ENCODE results near the gene TEAD1. TPM values are rescaled to one million over a fixed set of nuclear protein-coding genes. Genes with fewer than 3 reads are reported as not detected.
A peak's percentile ranks its signal among the peaks of the same experiment; 100 is the strongest.

TEAD1 gene
- total RNA-seq, 1 donor from 2014 or later, result 20.0 TPM

DNA sequence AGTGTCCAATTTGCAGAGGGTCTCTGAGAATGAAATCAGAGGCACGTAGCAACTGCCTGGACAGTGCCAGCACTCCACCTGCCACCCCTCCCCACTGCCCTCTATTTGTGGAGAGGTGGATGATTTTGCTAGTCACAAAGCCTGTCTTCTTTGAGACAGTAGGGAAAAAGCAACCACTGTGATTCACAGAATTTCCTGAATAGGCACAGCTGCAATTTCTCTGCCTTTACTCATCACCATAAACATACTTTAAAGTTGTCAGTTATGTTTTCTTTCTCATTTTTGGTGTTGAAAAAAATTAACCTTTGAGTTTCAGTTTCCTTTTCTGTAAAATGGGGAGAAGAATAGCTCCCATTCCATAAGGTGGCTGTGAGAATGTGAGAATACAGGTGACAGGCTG lies 134.3 kb downstream of the TEAD1 start:
- no peak for DNase-seq (ENCODE audit: low read depth, low spot score)

- no peak for DNase-seq (ENCODE audit: low read depth, low spot score)
These were observed 135.1 kb downstream of the TEAD1 start for GRCh38 chr11:12809364-12809763.

GRCh38 chr11:12809864-12810567 lies 135.8 kb downstream of the TEAD1 start:
- DNase-seq (ENCODE audit: low read depth, low spot score), result no peak

DNA sequence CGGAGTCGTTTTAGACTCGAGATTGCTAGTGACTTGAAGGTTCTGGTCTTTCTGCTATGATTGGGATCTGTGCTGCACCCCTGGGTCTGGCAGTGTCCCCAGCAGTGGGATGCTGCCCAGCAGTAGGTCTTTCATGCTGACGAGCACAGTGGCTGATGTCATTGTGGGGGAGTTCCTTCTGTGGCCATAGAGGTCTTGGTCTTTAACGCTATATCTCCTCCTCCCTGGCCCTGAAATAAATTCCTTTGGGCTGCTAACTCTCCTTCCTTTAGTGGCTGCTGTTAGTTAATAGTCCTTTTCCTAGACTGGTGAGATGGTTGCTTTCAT lies 136.3 kb downstream of the TEAD1 start:
- no peak for DNase-seq (ENCODE audit: low read depth, low spot score)

DNA sequence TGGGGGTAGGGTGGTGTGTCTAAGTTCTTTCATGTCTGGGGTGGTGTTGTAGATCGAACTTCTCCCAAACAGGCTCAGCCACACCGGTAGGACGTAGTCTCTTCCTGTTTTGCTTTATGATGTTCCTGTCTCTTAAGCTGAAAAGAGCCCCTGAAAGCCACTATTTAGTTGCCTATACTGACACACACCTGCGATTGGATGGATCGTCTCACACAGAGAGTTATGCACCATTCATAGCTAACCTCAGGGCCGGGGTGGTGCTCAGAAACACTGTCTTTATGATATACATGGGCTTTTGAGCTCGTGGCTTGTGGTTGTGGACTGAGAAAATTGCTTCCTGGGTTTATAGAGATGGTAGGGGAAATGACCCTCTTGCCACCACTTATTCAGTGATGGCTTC lies 137.6 kb downstream of the TEAD1 start:
- DNase-seq (ENCODE audit: low read depth, low spot score), result no peak

DNA sequence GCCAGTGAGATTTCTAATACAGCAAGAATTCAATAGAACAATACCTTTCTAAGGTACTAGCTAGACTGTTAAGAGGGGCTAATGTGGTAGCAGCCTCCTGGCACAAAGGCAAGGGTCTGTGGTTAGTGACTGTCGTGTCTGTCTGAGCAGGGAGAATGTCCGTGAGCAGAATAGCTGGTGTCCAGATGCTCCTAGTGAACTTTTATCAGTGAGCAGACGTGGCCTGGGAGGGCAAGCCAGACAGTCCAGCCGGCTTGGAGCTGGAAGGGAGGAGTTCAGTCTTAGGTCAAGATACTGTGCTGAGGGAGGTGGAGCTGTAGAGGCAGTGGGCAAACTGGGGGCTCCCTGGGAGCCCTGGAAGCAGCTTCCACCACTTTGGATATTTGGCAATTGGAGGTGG lies 138.6 kb downstream of the TEAD1 start:
- DNase-seq (ENCODE audit: low read depth, low spot score), result no peak

DNA sequence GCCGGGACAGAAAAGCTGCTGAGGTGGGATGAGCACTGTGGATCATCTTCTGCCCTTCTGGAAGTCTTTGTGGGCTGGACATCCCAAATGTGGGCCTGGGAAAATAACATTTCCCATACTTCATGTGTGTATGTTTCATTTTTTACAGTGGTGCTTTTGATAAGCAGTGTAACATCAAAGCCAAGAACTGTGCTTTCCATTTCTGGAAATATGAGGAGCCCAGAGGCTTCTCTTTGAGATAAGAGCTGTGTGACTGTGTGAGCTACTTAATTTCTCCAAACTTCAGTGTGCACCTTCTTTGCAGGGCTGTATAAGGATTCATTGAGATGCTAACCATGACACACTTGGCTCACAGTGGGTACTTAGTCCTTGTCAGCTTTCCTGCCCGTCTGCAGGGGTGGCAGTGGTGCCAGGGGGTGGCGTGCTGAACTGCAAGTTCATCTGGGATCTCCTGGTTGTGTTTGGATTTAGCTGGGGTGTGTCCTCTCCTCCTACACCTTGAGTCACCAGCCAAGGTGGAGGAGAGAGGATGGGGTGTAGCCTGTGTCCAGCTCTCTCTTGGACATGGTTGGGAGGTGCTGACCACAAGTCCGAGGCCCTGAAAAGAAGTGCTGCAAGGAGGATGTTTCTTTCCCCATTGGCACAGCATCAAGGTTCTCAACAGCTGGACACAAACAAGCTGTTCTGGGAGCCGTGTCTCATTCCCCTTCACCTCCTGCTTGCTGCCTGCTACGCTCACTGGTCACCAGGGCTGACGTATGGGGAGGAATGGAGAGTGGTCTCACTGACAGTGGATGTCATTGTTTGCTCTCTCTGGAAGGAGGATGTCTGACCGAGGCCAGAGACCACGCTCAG lies 139.4 kb downstream of the TEAD1 start:
- no peak for DNase-seq (ENCODE audit: low read depth, low spot score)

- DNase-seq (ENCODE audit: low read depth, low spot score), result no peak
These were observed 140.9 kb downstream of the TEAD1 start for GRCh38 chr11:12815129-12815480.

DNA sequence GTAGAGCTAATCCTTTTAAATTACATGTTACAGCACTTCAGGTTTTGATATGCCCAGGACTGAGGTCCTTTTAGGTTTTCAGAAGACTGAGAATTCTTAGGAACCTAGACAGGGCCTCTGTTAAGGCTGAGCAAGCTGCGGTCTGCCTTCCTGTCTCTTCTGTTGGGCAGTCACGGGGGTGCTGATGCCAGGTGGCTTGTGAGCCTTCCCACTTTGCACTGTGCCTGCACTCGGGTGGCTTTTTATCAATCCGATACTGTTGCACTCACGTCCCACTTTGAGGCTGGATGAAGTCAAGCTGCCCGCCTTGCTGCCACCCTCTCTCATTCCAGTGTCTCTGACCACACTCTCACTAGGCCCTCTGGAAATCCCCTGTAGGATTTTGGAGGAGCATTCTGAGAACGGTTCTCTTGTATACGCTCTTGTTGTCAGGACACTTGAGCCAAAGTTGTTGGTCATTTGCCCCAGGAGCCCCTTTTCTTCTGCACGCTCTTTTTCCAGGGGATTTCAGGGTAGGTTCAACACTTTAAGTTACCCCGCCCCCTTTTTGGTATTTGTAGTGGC lies 141.8 kb downstream of the TEAD1 start:
- DNase-seq (ENCODE audit: low read depth, low spot score), result no peak

DNA sequence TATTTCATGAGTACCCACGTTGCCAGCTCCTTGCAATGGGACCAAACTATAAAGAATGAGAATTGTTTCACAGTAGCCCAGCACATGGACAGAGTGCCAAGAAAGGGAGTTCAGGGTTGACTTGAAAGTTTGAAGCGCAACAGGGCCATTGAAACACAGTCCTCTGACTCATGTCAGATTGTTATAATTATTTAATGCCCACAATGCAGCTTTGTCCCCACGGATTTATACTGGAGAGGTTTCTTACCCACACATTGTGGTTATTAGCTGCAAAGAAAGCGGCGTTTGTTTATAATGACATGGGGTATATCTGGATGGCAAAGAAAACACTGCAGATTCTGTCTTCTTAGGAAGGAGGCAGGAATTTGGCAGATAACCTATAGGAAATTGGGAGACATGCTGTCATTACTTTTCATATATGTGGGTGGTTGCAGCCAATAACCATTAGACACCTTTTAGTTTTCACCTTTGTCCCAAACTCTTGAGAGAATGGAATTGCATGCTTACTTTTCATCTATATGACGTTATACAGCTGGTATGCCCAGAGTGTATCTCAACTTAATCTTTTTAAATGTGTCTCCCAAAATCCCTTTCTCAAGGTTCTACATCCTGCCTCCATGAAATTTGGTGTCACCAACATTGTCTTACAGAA lies 143.6 kb downstream of the TEAD1 start:
- no peak for DNase-seq (ENCODE audit: low read depth, low spot score)

- DNase-seq (ENCODE audit: low read depth, low spot score), result no peak
These were observed 144.3 kb downstream of the TEAD1 start for GRCh38 chr11:12818333-12819015.

GRCh38 chr11:12822392-12823022 lies 148.3 kb downstream of the TEAD1 start:
- DNase-seq (ENCODE audit: low read depth, low spot score), result no peak

DNA sequence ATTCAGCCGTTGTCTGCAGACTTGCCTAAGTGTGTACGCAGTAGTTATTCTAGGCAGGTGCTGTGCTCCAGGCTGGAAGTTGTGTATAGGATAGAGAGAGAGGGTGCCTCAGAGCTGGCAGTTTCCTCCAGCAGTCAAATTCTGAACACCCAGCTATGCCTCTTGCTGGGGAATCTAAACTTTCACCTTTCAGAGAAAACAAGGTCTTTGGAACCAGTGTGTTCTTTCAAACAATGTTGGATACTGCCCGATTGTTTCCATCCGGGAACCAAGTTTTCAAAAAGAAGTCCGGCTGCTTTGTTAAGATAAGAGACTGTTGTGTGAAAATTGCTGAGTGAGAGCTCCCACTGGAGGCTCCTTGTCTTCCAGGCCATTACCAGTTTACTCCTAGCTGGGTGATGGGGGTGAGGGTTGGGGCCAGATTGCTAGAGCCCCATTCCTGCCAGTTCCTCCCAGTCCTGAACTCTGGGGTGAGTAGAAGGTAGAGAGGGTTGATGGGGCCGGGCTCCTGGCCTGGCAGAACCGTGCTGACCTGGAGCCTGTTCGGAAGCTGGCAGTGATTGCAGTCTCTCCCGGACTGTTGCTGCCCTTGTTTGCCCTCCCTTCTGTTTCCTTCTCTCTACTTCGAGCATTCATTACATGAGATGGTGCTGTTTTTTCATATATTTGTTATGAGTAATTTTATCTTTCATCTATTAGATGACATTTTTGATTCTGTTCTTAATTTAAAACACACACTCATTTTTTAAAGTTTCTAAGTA lies 150.2 kb downstream of the TEAD1 start:
- peak; percentile 71 for DNase-seq (ENCODE audit: low read depth, low spot score)

- no peak for DNase-seq (ENCODE audit: low read depth, low spot score)
These were observed 152.2 kb downstream of the TEAD1 start for GRCh38 chr11:12826441-12826840.

DNA sequence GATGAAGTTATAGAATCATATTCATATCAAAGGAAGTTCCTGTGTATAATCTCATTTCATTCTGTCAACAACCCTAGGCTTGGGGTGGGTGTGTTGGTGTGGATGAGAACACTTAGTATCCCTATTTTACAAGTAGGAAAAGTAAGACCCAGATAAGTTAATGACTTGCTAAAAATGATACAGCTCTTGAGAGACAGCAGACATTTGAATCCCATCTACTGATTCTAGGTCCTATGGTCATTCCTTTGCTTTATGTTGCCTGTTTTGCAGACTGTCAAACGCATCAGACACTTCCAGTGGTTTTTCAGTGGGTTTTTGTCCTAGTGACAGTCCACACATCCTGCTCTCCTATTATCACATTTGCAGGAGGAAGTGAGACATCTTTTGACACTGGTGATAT lies 153.1 kb downstream of the TEAD1 start:
- DNase-seq (ENCODE audit: low read depth, low spot score), result no peak

- no peak for DNase-seq (ENCODE audit: low read depth, low spot score)
These were observed 153.9 kb downstream of the TEAD1 start for GRCh38 chr11:12827929-12828812.

DNA sequence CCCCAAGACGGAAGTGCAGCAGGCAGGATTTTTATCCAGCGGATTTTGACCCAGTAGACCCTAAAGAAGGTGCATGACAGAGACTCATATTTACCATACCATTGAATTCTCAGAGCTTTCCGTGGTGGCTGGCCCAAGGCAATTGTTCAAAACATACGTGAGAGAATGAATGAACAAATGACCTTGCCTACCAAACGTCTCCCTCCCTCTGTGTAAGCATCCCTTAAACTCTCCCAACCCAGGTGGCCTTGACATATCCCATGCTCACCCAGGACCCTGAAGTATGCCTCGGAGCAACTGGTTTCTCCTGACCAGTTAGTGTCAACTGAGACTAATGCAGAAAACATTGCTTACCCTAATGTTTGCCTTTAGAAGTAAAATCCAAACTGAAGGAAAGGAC lies 154.9 kb downstream of the TEAD1 start:
- no peak for DNase-seq (ENCODE audit: low read depth, low spot score)

- DNase-seq (ENCODE audit: low read depth, low spot score), result no peak
These were observed 155.5 kb downstream of the TEAD1 start for GRCh38 chr11:12829540-12830314.
